ENCODE data around the gene P2RY8. TPM values are rescaled to one million over a fixed set of nuclear protein-coding genes. Genes with fewer than 3 reads are reported as not detected.

Gene P2RY8
- total and polyA plus RNA-seq, 2 of the 4 experiments (the other 2 are of a cell fraction): not detected

GRCh38 chrX:1536712-1537030, 314 bp downstream of the P2RY8 start:
- H3K4ac ChIP-seq (ENCODE audit: low read depth, low read length): no peak overlapping the region
- H2AK9ac ChIP-seq (replicated peaks; ENCODE audit: low read depth, low read length, poor library complexity): no peak overlapping the region
- H3K27me3 ChIP-seq (ENCODE audit: control insufficient read depth, insufficient read depth, low read length): no peaks in the 10 kb centered on the region
- no peaks in the 10 kb centered on the region for H3K9me1 ChIP-seq (ENCODE audit: insufficient read depth, low read length)
- H3K9me3 ChIP-seq (ENCODE audit: control insufficient read depth, insufficient read depth, low read length): peaks cover 11% of the 10 kb centered on the region; the same call in 1 of the 2 replicates
- 60% methylated on average over 12 of the region's 17 CpGs; no CpG with 5 or more reads in 1 of the 2 experiments for WGBS, 2 experiments (ENCODE audit: extremely low coverage in 2 of 2, insufficient read length in 1 of 2)
- no peak overlapping the region for H4K5ac ChIP-seq (ENCODE audit: low read depth, low read length)
- no peak overlapping the region for H3K4me2 ChIP-seq (ENCODE audit: low read depth, low read length)
- H3K27ac ChIP-seq (ENCODE audit: insufficient read depth, low read length): no peak overlapping the region
- H3K56ac ChIP-seq (ENCODE audit: extremely low read depth, insufficient read depth, low read length): no peak overlapping the region
- no peak overlapping the region for H2BK20ac ChIP-seq (ENCODE audit: low read depth, low read length)
- intact Hi-C loops (cut with micrococcal nuclease): no loop called here
- H3K79me1 ChIP-seq (ENCODE audit: low read depth in 1 of 2, low read length in 2 of 2): no peaks in the 10 kb centered on the region
- no peak overlapping the region for H3K9ac ChIP-seq (ENCODE audit: low read depth, low read length)
- H2BK15ac ChIP-seq (ENCODE audit: low read depth, low read length): no peak overlapping the region
- H3K4me3 ChIP-seq (ENCODE audit: insufficient read depth, low read depth, low read length): no peak overlapping the region
- no peak overlapping the region for H3K23ac ChIP-seq (ENCODE audit: low read depth, low read length)
- DNase-seq (no peak), ATAC-seq (ENCODE audit: low read depth) (no peak)
- H4K20me1 ChIP-seq (ENCODE audit: insufficient read depth, low read length): no peaks in the 10 kb centered on the region
- ChIA-PET CTCF (no interaction called here), POLR2A (ENCODE audit: unreplicated experiment) (no interaction called here)
- BruUV-seq (replicated peaks): no TSS peak
- no peak overlapping the region for H4K8ac ChIP-seq (ENCODE audit: low read depth in 2 of 2, low read length in 2 of 2)
- H4K91ac ChIP-seq (ENCODE audit: insufficient read depth, low read depth, low read length): no peak overlapping the region
- no peaks in the 10 kb centered on the region for H3K4me1 ChIP-seq (ENCODE audit: control insufficient read depth, insufficient read depth, low read length)
- no peak overlapping the region for H2BK5ac ChIP-seq (ENCODE audit: low read depth, low read length, poor library complexity, severe bottlenecking)
- H3K18ac ChIP-seq (ENCODE audit: low read depth, low read length): no peak overlapping the region
- H3K14ac ChIP-seq (replicated peaks; ENCODE audit: low read depth, low read length): no peak overlapping the region
- in situ Hi-C loops (cut with MboI; ENCODE audit: low sequenced_read_pairs): no loop called here
- no peak overlapping the region for H2AFZ ChIP-seq (replicated peaks; ENCODE audit: low read length, poor library complexity)
- H2BK120ac ChIP-seq (ENCODE audit: low read depth, low read length): no peak overlapping the region
- no peak for TF ChIP-seq NFE2L2 (IDR thresholded peaks at IDR 0.05; ENCODE audit: low read depth, low read length)
- no peak for TF ChIP-seq RFX5 (IDR thresholded peaks at IDR 0.05; ENCODE audit: low read depth, low read length)
- no peak for TF ChIP-seq RCOR1 (IDR thresholded peaks at IDR 0.05; ENCODE audit: insufficient replicate concordance, low read length)
- TF ChIP-seq CEBPB (IDR thresholded peaks at IDR 0.05; ENCODE audit: low read depth, low read length): no peak
- TF ChIP-seq CTCF (conservative IDR thresholded peaks at IDR 0.05; ENCODE audit: low read depth, low read length): no peak
- no peak for TF ChIP-seq ELK1 (IDR thresholded peaks at IDR 0.05; ENCODE audit: borderline replicate concordance, low read depth, low read length)
- no peak for TF ChIP-seq RAD21 (IDR thresholded peaks at IDR 0.05; ENCODE audit: low read length)
- TF ChIP-seq MAZ (IDR thresholded peaks at IDR 0.05; ENCODE audit: borderline replicate concordance, low read depth, low read length): no peak
- TF ChIP-seq FOS (IDR thresholded peaks at IDR 0.05; ENCODE audit: low read depth, low read length): no peak
- no peak for TF ChIP-seq BHLHE40 (IDR thresholded peaks at IDR 0.05; ENCODE audit: low read depth, low read length)
- TF ChIP-seq USF2 (IDR thresholded peaks at IDR 0.05; ENCODE audit: low read depth, low read length): no peak
- no peak for TF ChIP-seq MAFK (IDR thresholded peaks at IDR 0.05; ENCODE audit: low read depth, low read length)
- no peak for TF ChIP-seq MXI1 (IDR thresholded peaks at IDR 0.05; ENCODE audit: borderline replicate concordance, low read depth, low read length)
- no peak for TF ChIP-seq CHD1 (IDR thresholded peaks at IDR 0.05; ENCODE audit: low read depth, low read length)
- TF ChIP-seq SMC3 (IDR thresholded peaks at IDR 0.05; ENCODE audit: low read depth, low read length): no peak
- no peak for TF ChIP-seq POLR2A (IDR thresholded peaks at IDR 0.05; ENCODE audit: low read depth, low read length)
- dilution Hi-C loops (cut with HindIII; ENCODE audit: low sequenced_read_pairs, unreplicated experiment): no loop called here
- H3K36me3 ChIP-seq (ENCODE audit: control insufficient read depth, insufficient read depth, low read length): no peaks in the 10 kb centered on the region
- no peak overlapping the region for H2AK5ac ChIP-seq (ENCODE audit: low read depth, low read length)
